Effector CD8-positive, alpha-beta T cell (primary cell): ENCODE results near the gene ZKSCAN4.

Experiments used
- DNase-seq: peaks from one replicate; lab custom pipeline; 2025; lab: John Stamatoyannopoulos, UW

Gene ZKSCAN4

DNA sequence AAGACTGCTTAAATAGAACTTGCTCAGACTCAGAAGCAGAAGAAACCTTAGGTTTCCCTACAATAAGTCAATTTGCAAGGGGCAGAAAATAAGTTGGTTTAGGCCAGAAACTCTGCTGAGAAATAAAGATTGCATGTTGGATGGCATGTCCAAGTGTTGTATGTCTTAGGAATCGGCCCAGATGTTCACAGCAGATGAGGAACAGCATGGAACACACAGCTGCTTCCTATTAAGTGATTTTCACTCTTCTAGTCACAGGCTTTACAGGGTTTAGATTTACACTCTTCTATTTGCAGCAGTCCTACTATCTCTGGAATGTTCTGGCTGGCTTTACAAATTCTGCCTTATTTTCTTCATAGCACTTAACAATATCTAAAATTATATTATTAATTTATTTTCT, 3.2 kb downstream of the ZKSCAN4 start:
- no peak for DNase-seq

DNA sequence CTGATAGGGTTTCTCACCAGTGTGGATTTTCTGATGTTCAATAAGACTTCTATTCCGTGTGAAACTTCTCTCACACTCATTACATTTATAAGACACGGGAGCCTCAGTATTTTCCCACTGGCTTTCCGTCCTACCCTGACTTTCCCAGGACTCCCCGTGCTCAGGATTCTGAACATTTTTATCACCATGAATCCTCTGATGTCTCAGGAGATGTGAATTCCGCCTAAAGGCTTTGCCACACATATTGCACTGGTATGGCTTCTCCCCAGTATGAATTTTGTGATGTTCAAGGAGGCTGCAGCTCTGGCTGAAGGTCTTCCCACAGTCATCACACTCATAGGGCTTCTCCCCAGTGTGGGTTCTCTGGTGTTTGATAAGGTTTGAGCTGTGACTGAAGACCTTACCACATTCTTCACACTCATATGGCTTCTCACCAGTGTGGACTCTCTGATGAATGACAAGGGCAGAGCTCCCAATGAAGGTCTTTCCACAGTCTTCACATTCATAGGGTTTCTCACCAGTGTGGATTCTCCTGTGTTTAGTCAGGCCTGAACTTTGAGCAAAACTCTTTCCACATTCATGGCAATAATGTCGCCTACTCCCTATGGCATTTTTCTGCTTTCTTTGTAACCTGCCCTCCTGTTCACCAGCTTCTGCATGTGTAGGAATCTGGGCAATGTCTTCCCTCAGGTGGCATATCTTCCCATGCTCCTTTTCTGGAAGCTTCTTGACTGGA, 6.7 kb downstream of the ZKSCAN4 start:
- no peak for DNase-seq

DNA sequence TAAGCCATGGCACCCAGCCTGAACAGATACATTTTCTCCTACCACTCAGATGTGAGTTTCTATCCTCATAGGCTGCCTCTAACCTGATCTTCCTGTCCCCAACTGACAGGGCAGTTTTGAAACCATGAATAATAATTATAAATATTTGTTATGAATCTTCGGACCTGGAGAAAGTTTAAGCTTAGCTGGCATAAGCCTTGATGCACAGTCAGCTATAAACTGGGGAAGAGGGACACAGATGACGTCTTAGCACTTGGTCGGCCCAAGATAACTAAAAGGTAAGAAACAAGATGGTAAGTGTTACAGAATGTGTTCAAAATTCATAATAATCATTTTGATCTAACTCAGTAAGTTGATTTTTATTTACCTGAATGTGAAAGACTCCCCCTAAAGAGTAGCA, 8.1 kb downstream of the ZKSCAN4 start:
- no peak for DNase-seq

DNA sequence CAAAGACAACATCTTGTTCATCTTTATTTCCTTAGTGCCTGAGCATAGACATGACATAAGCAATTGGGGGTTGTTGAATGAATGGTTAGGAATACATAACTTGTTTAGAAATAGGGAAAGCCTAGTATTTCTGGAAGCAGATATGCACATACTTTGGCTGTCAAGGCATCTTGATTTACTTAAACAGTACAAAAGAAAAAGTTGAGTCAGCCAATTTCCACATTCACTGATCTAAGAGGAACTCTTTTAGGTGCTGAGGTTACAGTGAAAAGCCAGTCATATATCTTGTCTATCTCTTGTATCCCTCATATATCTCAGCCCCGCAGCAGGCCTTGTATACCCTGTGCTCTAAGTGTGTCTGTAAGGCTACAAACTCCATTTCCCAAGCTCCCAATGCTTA, 11.6 kb downstream of the ZKSCAN4 start:
- DNase-seq: no peak

DNA sequence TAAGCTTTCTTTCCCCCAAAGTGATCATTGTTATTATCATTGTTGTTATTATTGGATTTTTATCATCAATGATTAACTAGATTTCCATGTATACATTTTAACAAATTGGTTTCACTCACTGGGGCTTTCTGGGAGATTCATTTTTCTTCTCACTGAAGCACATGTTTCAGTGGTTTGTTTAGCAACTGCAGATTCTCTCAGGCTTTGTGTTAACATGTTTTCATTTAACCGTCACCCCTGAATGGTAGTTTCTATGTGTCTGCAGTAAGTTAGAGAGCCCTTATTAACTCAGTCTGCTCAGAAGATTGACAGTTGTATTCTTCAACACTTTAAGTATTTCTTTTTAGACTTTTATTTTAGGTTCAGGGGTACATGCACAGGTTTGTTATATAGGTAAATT, 12.4 kb downstream of the ZKSCAN4 start:
- DNase-seq: no peak

DNA sequence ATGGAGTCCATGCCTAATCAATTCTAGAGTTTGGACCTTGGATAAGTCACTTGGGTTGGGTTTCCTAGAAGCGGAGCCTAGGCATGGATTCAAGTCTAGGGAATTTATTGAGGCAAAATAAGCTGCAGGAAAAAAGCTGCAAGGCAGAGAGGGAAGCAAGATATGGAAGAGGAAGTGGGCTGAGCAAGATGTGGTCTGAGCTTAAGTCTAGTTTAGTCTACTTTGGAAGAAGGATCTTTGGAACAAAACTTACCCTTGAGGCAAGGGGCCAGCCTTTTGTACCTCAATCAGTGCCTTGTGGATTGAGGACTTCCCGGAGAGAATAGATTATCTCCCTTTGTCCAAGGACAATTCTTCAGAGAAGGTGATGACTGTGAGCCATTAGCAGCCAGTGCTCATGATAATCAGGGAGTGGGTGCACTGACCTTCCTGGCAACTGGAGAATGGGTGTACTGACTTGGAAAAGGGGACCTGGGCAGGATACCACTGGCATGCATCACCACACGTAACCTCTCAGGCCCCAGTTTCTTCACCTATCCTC, 16.1 kb downstream of the ZKSCAN4 start:
- DNase-seq: no peak

DNA sequence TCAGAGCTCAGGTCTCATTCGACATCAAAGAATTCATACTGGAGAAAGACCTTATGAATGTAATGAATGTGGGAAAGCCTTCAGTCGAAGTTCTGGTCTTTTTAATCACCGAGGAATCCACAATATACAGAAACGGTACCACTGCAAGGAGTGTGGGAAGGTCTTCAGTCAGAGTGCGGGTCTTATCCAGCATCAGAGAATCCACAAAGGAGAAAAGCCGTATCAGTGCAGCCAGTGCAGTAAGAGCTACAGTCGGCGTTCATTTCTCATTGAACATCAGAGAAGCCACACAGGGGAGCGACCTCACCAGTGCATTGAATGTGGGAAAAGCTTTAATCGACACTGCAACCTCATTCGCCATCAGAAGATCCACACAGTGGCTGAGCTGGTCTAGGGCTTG, 19.3 kb downstream of the ZKSCAN4 start:
- DNase-seq: no peak

DNA sequence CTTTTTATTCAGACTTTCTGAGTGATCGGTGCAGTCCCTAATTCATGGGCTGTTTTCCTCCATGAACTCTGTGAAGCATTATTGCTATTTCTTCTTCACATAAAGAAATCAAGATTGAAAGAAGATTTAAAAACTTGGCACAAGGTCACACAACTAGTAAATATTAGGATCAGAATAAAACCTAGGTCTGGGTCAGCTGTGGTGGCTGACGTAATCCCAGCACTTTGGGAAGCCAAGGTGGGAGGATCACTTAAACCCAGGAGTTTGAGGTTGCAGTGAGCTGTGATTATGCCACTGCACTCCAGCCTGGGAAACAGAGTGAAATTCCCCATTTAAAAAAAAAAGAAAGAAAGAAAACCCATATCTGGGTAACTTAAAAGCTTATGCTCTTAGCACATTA, 25.6 kb downstream of the ZKSCAN4 start:
- no peak for DNase-seq

DNA sequence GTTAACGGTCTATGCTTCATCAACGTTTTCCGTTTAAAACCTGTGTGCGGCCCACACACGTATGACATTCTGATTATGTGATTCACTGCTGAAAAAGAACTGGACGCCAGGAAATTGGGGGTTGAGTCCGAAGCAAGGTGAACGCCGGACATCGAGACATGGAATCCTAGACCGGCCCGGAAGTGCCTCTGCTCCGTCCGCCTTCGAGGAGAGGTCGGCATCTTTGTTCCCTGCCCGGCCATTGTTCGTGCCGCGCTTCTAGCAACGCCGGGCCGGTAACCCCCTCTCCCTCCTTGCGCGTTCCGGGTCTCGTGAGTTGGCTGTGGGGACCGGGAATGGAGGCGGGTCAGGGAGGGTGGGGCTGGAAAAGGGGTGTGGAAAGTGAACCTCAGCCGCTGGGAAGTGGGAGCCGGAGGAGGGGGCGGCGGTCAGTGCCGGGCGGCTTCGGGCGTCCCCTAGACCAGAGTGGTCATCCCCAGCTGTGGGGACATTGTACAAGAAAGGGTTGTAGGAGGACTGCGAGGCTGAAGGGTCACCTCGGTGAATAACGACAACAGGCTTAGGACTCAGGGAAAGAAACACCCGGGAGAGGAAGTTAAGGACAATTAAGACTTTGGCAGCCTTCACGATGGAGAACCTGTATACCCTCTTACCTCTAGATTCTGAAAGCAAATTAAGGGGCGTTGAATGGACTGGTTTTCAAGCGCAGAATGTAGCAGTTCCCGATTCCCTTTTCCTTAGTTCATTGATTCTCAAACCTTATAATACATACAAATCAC, 26.8 kb downstream of the ZKSCAN4 start, which contains the start of gene ZSCAN9:
Gene ZSCAN9, plus strand, starts transcription at position 220 of the 779 bp plus-strand sequence. CDS start 1,810 bp downstream, outside the sequence.
- DNase-seq: no peak

DNA sequence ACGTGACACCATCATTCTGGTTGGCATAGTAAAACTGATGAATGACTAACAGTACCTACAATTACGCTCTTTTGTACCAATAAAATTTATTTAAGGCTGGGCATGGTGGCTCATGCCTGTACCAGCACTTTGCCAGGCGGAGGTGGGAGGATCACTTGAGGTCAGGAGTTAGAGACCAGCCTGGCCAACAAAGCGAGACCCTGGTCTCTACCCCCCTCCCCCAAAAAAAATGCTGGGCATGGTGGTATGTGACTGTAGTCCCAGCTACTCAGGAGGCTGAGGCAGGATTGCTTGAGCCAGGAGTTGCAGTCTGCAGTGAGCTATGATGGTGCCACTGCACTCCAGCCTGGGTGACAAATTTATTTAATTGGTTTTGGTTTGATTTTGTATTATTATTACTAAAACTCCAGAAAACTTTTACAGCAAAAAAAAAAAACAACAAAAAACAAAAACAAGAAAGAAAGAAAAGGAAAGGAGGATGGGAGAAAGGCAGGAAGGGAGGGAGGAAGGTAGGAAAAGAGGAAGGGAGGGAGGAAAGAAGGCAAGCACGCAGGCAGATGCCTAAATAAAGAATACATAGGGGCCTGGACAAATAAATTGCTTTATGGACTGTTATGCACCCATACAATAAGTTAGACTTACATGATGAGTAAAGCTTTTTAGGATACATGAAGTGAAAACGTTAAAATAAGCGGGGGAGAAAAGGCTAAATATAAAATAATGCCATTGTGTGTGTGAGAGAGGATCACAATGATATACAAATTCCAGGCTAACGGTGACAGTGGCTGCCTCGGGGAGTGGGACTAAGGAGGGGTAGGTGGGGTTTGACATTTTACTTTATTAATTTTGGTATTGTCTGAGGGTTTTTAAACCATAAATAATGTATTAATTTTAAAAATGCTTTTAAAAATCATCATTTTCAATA, 27.7 kb downstream of the ZKSCAN4 start:
- DNase-seq: no peak

DNA sequence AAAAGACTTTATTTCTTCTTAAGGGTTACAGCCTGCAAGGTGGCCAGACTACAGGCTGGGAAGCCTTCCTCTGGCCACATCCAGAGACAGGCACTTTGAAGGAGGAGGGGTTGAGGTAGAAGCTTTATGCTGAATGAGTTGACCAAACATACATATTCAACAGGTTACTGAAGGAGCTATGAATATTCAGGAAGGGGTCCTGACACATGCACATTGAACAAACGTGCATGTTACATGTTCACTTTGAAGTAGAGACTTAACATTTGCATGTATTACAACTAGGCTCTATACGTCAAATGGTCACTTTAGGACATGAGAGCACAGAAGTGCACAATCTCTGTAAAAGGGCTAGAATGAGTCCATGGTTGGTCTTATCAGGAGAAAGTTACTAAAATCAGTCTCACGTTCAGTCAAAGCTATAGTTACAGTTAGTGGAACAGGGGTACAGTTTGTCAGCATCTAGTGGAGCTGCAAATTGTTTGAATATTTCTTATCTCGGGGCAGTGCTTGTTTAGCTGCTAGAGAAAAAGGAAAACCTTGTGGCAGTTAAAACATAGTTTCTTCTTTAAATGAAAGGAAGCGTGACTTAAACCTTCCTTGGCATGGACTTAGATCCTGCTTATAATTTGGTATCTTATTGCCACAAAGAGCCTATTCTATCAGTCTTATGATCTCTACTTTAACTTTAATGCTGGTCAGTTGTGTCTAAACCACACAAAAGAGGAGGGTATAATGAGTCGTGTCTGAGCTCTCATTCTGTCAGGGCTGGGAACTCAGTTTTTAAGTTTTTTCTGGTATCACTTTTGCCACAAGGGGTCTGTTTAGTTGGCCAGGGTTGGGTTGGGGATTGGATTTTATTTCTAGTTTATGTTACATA, 31.6 kb downstream of the ZKSCAN4 start:
- no peak for DNase-seq

DNA sequence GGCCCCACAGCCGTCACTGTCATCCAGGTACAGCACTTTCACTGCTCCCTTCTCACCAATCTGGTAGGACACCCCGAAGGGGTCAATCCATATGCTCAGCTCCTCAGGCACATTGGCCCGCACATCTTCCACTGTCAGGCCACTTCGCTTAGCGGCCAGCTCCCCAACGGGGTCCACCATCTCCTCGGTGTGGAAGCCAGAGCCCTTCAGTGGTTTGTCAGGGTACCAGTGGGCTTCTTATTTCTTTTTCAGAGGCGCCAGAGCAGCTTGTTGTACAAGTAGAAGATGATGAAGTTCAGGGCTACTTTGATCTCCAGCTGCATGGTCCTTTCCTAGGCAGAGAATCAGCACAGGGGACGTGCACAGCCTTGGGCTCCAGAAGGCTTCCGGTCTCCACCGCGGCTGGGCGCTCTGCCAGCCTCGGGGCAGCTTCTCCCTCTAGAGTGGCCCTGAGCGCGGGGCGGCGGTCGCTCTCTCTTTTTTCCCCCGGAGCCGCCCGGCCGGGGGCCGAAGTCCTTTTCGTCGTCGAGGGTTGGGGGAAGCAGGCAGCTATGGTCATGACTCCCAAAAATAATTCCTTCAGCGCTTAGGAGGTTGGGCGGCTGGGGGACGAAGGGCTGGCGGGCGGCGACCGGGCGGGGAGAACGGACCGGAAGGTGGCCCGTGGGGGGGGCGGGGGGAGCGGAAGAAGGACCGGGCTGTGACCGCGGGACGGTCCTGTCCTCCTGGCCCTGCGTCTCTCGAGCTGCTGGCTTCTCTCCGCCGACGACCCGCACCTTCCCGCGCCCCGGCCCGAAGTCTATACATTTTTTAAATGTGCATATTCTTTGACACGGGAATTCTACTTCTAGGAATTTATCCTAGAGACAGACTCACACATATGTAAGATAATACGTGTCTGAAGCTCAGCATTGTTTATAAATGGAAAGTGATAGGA, 33.5 kb downstream of the ZKSCAN4 start:
- DNase-seq: no peak

DNA sequence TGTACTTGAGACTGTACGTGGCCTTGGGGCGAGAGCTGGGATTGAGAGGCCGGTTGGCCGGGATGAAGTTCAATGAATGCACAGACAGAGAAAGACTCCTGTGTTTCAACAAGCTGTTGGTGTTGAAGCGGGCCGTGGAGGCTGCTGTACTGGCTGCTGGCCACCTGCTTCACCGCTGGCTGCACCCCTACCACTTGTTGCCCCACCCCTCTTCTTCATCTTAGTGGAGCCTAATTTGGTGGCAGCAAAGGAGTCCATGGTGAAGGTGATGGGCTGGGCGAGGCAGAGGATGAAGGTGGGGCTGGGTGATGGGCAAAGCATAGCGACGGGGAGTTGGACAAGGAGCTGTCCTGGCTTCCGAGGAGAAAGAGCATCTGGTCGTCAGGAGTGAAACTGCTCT, 34.2 kb downstream of the ZKSCAN4 start:
- no peak for DNase-seq

DNA sequence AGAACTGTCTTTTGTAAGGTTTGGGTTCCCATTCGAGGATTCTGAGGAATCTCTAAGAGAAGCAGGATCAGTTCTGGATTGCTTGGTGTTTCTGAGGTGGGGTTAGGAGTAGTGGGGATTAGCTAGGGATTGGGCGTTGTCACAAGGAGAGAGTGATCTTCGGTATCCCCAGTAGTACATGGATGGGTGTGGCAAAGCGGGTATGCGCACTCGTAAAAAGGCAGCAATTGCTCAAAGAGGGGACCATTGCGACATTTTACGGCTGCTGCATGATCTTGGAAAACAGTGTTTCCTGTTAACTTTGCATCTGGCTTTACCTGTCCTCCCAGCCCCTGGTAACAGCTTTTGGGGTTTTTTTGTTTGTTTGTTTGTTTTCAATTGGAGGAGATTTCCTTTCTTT, 36.6 kb downstream of the ZKSCAN4 start:
- DNase-seq: no peak

DNA sequence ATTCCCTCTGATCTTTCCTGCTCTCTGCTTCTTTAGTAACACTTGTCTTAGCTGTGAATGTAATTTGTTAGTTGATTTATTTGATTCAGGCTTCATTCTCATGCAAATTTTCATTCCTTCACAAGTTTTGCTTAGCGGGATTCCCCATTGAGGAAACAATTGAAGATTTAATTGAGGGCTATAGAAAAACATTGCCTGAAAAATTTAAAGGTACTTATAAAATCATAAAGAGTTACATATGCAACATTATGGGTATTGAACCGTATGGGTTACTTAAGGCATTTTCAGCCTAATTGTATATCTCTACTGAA, 38.9 kb downstream of the ZKSCAN4 start:
- no peak for DNase-seq

DNA sequence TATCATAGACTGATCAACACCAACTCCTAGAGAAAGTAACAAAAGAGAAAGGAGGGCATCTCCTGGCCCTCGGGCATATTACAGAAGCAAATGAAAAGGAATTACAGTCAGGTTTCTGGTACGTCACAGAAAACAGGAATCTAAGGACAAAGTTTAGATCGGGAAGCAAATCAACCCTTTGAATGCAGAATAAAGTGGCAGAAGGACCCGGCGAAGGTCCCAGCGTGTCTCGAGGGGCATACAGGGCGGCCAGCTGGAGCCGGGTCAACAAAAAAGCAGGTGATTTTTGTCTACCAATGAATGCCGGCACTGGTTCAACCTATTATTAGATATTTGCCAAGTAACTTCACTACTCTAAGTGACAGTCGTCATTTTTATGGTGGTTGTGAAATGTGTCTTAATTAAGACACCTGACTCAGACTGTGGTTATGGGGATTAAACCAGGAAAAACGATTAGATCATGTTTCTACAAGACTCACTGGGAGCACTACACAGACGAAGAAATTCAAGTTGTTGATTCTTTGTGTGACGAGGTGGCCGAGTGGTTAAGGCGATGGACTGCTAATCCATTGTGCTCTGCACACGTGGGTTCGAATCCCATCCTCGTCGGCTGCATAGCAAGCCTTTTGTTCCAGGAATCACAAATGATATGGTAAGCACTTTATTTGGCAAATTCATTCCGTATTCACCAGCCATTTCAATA, 39.4 kb downstream of the ZKSCAN4 start:
- DNase-seq: no peak

DNA sequence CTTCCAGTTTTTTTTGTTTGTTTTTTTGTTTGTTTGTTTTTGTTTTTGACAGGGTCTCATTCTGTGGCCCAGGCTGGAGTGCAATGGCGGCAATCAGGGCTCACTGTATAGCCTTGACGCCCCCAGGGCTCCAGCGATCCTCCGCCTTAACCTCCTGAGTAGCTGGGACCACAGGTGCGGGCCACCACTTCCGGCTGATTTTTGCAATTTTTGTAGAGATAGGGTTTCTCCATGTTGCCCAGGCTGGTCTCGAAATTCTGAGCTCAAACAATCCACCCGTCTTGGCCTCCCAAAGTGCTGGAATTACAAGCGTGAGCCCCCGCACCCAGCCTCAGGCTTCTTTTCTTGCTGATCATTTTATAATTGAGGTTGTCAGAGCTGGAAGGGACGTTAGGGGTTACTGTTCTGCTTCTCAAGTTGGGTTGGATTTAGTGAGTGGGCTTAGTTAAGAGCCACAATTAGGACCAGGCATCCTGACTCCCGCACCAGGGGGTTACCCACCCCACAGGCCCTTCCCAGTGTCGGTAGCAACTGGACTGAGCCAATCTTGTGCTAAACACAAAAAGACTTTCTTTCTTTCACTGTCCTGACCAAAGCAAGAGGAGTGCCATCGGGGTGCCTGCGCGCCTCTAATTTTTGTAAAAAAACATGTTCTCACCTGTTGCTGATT, 40.1 kb downstream of the ZKSCAN4 start:
- DNase-seq: no peak

DNA sequence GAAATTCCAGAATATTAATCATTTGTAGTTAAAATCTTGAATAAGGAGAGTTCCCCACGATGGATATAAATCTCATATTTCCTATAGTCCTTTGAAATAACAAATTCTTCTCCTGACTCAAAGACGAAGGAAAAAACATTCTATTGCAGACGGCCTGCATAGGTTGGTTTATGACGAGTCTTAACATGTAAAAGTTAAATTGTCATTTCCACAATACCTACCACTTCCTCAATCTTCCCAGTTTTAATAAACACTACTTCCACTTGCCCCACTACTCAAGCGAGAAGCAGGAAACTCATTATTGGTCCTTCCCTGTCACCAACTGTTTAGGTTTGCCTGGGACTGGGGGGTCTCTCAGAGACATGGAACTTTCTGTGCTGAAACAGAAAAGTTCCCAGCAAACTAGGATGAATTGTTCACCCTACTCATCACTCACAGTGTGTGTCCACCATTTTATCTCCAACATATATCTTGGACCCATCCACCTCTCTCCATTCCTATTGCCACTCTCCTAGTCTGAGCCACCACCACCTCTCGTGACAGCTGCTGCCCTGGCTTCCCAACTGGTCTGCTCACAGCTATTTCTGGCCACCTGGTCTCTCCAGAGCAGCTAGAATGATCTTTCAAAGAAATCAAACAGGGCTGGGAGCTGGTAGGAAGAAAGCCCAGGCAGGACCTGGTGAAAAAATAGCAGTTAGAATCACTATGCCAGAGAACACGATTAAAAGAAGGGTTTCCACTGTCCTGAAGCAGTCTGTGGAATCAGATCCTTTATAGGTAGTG, 42.1 kb downstream of the ZKSCAN4 start:
- DNase-seq: no peak
